ENCODE measurements around the gene NFATC1.

GRCh38 chr18:79368681-79369080 lies 27.0 kb upstream of the NFATC1 start:
- TF ChIP-seq, protein P1, sequence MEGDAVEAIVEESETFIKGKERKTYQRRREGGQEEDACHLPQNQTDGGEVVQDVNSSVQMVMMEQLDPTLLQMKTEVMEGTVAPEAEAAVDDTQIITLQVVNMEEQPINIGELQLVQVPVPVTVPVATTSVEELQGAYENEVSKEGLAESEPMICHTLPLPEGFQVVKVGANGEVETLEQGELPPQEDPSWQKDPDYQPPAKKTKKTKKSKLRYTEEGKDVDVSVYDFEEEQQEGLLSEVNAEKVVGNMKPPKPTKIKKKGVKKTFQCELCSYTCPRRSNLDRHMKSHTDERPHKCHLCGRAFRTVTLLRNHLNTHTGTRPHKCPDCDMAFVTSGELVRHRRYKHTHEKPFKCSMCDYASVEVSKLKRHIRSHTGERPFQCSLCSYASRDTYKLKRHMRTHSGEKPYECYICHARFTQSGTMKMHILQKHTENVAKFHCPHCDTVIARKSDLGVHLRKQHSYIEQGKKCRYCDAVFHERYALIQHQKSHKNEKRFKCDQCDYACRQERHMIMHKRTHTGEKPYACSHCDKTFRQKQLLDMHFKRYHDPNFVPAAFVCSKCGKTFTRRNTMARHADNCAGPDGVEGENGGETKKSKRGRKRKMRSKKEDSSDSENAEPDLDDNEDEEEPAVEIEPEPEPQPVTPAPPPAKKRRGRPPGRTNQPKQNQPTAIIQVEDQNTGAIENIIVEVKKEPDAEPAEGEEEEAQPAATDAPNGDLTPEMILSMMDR (IDR thresholded peaks at IDR 0.05), result no peak
- no peak for TF ChIP-seq POLR2A (IDR thresholded peaks at IDR 0.05)
